GM18519 (cell line): ENCODE data around the gene ASTN1.

Experiments
- ATAC-seq: cut with Tn5 transposase; IDR thresholded peaks from one replicate; pipeline ENCODE4 v1.9.1; 2021; ENCODE audit warnings: mild to moderate bottlenecking, moderate library complexity; ENCODE audit not compliant: unreplicated experiment, low FRiP score

ASTN1 gene

GRCh38 chr1:177165069-177165439, 542 bp upstream of the ASTN1 start:
- no peak for ATAC-seq

DNA sequence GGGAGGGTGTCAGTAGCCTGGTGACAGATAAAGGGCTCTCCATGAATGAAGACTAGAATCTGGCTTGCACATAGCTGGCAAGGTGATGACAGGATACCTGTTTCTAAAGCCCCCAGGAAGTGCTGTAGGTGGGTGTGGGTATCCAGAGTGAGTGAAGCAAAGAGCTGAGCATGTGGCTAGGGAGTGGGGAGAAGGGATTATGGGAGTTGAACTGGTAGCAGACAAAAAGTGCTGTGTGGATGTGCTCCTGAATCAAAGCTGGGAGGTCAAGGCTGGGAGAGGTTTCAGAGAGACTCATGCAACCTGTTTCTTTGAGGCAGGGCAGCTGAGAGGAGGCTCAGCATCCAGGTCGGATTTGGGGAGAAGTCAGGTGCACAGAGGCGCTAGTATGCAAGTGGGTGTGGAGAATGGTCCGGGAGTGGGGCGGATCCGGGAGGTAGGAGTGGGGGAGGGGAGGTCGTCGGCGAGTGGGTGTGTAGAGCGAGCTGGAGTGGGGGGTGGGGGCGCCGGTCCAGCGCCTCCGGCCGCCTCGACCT, 600 bp downstream of the ASTN1 start:
- ATAC-seq = no peak

GRCh38 chr1:177162243-177162642, 2.3 kb downstream of the ASTN1 start:
- ATAC-seq = no peak

DNA sequence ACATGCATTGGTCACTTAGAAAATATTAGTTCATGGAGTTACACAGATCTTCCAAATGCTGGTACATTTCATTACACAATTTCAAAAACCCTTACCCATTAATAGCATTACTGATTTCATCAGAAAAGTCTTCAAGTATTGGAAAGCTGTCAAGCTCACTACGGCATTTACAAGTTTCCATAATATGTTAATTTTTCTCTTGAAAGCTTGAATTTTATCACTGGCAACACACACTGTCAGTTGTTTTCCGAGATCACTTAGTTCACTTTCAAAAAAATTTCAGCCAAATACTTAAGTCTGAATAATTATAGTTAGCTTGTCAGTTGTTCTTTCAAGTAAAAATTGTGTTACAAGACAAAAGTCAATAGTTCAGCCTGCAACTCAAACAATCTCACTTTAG, 18.0 kb downstream of the ASTN1 start:
- no peak for ATAC-seq

- ATAC-seq = no peak
These were observed 19.1 kb downstream of the ASTN1 start for GRCh38 chr1:177145106-177146070.

DNA sequence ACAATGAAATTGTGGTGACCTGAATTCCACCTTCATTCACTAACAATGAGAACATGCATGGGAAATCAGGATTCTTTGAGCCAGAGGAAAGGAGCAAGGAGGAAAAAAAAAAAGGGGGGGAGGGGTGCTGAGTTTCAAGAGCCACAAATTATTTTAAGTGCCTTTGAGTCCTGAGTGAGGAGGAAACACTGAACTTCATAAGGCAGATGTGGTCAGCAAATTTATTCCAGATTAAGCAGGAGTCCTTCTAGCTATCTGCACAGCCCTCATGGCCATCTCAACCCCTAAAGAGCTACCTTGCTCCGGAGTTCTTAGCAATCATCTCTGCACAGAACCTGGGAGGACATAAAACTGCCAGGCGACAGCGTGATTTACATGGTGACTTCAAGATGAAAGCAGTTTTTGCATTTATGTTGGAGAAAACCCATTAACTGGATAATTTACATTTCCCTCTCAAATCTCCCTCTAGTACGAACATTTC, 21.7 kb downstream of the ASTN1 start:
- ATAC-seq = no peak

DNA sequence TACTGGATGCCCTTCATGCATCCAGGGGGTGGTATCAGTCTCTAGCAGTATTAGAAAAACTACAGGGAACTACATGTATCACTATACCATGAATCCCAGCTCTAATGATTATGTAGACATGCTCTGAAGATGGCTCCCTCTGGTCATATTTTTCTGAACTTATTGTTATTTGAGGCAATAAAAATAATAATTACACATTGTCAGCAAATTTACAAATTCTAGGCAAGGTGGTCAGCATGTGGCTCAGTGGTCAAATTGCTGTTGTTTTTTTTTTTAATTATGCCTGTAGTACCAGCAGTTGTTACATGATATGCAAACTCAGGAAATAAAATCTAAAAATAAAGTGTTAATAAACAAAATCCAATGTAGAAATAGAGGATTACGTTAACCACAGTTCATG, 22.5 kb downstream of the ASTN1 start:
- no peak for ATAC-seq

- no peak for ATAC-seq
These were observed 26.2 kb downstream of the ASTN1 start for GRCh38 chr1:177138347-177138746.

- no peak for ATAC-seq
These were observed 26.7 kb downstream of the ASTN1 start for GRCh38 chr1:177137814-177138213.

- no peak for ATAC-seq
These were observed 29.3 kb downstream of the ASTN1 start for GRCh38 chr1:177135250-177135649.

DNA sequence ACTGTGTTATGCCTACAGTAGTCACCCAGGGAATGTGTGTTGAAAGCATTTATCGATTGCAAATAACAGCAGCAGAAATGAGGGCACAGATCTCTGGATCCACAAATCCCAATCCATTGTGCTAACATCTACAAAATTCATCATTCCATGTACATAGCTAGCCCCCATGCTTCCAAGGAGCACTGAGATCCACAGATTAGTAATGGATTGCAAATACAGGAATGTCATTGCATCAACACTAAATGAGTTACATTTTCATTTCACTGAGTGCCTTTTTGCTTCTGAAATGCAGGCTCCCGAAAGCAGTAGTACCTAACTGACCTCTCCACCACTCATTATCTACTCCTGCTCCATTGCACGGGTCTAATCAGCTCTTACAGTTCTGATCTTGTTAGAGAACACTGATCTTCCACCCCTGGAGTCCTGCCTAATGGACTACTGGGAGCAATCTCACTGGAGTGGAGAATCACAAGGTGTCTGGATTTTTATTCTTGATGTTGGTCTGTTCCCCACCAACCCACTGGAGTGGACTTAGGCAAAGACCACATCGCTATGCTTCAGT, 30.5 kb downstream of the ASTN1 start:
- ATAC-seq = no peak

DNA sequence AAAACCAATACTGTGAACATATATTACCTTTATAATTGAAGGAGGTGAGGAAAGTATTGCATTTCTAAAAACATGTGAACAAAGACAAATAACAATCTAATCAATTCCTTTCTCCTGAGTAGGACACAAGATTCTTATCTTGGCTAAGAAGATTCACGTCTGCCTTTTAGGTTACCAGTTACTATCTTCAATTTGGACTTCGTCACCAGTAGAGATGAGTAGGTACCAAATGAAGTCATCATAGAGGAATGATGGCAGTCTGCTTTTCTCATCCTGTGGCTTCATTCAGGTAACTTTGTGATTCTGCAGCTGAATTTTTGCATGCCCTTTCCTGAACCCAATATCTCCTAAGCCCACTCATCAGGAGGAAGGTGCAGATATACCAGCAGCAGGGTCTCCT, 32.4 kb downstream of the ASTN1 start:
- no peak for ATAC-seq

DNA sequence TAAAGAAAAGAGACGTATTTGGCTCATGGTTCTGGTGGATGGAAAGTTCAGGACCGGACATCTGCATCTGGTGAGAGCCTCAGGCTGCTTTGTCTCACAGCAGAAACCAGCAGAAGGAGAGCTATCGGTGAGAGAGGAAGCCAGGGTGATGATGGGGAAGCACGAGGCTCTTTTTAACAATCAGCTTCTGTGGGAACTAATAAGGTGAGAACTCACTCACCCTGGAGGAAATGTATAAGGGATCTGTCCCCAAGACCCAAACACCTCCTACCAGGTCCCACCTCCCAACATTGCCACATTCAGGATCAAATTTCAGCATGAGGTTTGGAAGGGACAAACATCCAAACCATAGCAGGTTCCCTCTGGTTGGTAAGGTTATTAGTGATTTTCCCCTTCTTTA, 32.8 kb downstream of the ASTN1 start:
- ATAC-seq = no peak

DNA sequence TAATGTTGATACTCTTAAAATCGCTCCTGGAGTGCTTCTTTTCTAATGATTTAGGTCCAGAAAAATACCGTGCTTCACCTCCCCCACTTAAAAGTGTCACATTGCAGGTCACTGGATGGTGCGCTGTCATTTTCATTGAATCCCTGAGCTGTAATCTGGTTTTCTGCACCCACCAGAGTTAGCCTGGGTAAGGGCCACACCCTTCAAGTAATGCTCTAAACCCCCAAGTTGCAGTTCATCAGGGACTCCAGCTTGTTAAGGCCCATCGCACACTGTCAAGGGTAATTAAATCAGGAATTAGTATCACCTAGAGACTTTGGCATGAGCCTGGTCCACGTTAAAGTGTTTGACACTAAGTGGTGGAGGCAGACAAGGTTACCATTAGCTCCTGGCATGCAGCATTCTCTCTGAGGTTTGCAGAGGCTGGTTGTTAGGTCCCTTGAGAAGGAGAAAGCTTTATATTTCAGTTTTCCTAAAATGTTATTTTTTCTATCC, 34.0 kb downstream of the ASTN1 start:
- ATAC-seq = no peak

GRCh38 chr1:177128665-177129281, 35.7 kb downstream of the ASTN1 start:
- ATAC-seq = no peak

DNA sequence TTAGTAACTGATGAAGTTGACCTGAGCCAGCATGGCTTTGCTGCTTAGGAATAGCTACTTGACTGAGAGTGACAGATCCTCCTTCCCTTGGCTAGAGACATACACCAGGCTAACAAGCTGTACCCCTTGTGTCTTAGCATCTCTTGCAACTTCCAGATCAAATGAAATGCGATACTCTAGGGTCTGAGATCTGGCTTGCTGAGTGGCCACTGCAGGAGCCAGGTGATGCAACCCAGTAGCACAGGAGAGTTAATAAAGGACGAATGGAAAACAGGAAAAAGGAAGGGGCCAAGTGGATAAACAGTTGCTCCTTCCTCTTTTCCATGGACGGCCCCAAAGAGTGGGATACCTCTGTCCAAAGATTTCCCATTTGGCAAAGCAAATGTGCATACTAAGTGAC, 38.2 kb downstream of the ASTN1 start:
- no peak for ATAC-seq

GRCh38 chr1:177124577-177125278, 39.8 kb downstream of the ASTN1 start:
- no peak for ATAC-seq

DNA sequence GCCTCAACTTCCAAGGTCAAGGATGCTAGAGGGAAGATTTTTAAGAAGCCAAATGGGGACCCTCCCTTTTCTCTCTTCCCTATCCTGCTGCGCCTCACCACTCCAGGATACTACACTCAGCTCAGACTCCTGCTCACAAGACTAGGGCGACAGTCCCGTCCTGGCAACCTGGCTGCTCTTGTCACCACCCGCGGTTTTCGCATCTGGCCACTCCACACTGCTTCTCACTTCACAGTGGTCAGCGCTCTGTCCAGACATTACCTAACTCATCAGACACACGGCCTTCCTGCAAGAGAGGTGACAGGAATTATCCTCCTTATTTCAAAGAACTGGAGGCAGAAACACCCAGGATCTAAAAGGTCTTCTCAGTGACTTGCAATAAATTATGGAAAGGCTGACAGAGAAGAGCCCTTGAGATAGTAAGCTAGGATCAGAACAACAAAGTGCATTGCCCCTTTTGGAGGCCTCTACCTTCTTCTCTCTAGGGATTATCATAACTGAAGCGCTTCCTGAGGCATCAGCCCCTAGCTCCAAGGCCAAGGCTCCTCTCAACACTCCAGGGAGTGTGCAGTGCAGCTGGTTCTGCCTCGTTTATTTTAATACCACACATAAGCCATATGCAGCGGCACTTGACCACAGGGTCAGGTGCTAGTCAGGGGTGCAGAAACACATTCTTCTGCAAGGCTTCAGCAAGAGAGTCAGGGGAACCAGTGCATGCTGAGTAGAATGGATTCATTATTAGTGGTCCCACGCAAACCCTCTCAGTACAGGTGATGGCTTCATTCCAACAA, 41.9 kb downstream of the ASTN1 start:
- ATAC-seq = no peak

DNA sequence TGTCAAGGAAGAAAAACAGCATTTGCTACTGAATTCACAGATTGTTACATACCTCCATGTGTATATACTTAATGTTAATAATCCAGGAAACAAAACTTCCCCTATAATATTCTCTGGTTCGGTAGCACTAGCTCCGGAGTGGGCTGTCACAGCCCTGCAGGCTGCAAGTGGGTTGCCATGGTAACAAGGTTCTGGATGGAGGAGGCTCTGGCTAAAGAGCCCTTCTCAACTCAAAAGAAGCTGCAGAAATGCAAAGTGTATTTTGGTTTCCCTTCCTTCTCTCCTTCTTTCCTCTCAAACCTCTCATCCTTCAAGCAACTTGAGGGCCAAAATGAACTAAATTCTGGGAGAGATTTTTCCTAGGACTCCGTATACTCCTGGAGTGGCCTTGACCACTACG, 45.2 kb downstream of the ASTN1 start:
- ATAC-seq = no peak

DNA sequence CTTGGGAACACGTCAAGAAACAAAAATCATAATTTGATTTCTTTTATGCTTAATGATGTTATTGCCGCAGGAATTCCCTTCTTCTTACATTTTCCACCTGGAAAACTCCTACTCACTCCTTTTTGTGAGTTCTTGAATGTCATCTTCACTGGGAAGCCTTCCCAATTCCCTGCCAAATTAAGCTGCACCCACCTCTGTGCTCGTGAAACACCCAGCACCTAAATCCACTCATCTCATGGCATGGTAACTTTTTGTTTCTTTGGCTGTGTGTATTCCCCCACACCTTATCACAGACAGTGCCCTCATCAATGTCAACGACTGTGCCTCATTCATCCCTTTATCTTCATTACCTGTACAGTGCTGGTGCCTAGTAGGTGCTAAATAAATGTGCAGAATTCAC, 45.6 kb downstream of the ASTN1 start:
- ATAC-seq = no peak
